Amniotic stem cell (primary cell): ENCODE data around the gene OR5A1.
"Not testable (repeated sequence)": the region's sequence is repeated elsewhere in the genome, so short reads cannot be mapped to it uniquely, and the experiment has no call there.

Experiments used
- DNase-seq: peaks from one replicate; lab custom pipeline; 2025; lab: John Stamatoyannopoulos, UW

Gene OR5A1

GRCh38 chr11:59436169-59436568 lies at the start of gene OR5A1:
Gene OR5A1 (plus strand): TSS chr11:59436469. CDS start chr11:59443169, 6,700 bp downstream.
- no peak for DNase-seq

- no peak for DNase-seq
Observed at GRCh38 chr11:59394186-59394585, 42.1 kb upstream of the OR5A1 start.

- DNase-seq, result no peak
Observed at GRCh38 chr11:59400461-59401261, 35.6 kb upstream of the OR5A1 start.

GRCh38 chr11:59401262-59401552 lies 35.1 kb upstream of the OR5A1 start:
- no peak for DNase-seq

- DNase-seq, result no peak
Observed at GRCh38 chr11:59403546-59403945, 32.7 kb upstream of the OR5A1 start.

- DNase-seq, result no peak
Observed at GRCh38 chr11:59413646-59414045, 22.6 kb upstream of the OR5A1 start.

GRCh38 chr11:59415111-59415510 lies 21.2 kb upstream of the OR5A1 start:
- no peak for DNase-seq

GRCh38 chr11:59416613-59417012 lies 19.7 kb upstream of the OR5A1 start:
- DNase-seq, result no peak

GRCh38 chr11:59417023-59417422 lies 19.2 kb upstream of the OR5A1 start:
- DNase-seq, result no peak

- no peak for DNase-seq
Observed at GRCh38 chr11:59418156-59418555, 18.1 kb upstream of the OR5A1 start.

- no peak for DNase-seq
Observed at GRCh38 chr11:59423835-59424234, 12.4 kb upstream of the OR5A1 start.

- no peak for DNase-seq
Observed at GRCh38 chr11:59425131-59425530, 11.1 kb upstream of the OR5A1 start.

- DNase-seq, result no peak
Observed at GRCh38 chr11:59426361-59427067, 9.8 kb upstream of the OR5A1 start, which contains the start of gene OR5A2. Gene OR5A2 (minus strand): TSS chr11:59426413. CDS start chr11:59422953, 3,460 bp downstream.

- no peak for DNase-seq
Observed at GRCh38 chr11:59427068-59427382, 9.2 kb upstream of the OR5A1 start.

- DNase-seq, result no peak
Observed at GRCh38 chr11:59429924-59430516, 6.2 kb upstream of the OR5A1 start.

- DNase-seq, result no peak
Observed at GRCh38 chr11:59437770-59438169, 1.5 kb downstream of the OR5A1 start.

- DNase-seq, result not testable (repeated sequence)
Observed at GRCh38 chr11:59445624-59446023, 9.4 kb downstream of the OR5A1 start.

GRCh38 chr11:59448484-59448883 lies 12.2 kb downstream of the OR5A1 start:
- DNase-seq, result no peak

- DNase-seq, result no peak
Observed at GRCh38 chr11:59456661-59457060, 20.4 kb downstream of the OR5A1 start, which contains the start of gene OR4D6. Gene OR4D6 (plus strand): TSS chr11:59456961. CDS start chr11:59456961, 0 bp downstream.

GRCh38 chr11:59459916-59460315 lies 23.6 kb downstream of the OR5A1 start:
- no peak for DNase-seq

- DNase-seq, result no peak
Observed at GRCh38 chr11:59463190-59463641, 26.9 kb downstream of the OR5A1 start.

- DNase-seq, result no peak
Observed at GRCh38 chr11:59473015-59473414, 36.7 kb downstream of the OR5A1 start, which contains the start of gene OR4D10. Gene OR4D10 (plus strand): TSS chr11:59473315. CDS start chr11:59477430, 4,115 bp downstream.

GRCh38 chr11:59475176-59475575 lies 38.9 kb downstream of the OR5A1 start:
- DNase-seq, result no peak
